ENCODE data around the gene ITPKA. TPM values are rescaled to one million over a fixed set of nuclear protein-coding genes. Genes with fewer than 3 reads are reported as not detected.

The ITPKA gene
- total RNA-seq, 1 donor from 2014 or later: 4.7 TPM

DNA sequence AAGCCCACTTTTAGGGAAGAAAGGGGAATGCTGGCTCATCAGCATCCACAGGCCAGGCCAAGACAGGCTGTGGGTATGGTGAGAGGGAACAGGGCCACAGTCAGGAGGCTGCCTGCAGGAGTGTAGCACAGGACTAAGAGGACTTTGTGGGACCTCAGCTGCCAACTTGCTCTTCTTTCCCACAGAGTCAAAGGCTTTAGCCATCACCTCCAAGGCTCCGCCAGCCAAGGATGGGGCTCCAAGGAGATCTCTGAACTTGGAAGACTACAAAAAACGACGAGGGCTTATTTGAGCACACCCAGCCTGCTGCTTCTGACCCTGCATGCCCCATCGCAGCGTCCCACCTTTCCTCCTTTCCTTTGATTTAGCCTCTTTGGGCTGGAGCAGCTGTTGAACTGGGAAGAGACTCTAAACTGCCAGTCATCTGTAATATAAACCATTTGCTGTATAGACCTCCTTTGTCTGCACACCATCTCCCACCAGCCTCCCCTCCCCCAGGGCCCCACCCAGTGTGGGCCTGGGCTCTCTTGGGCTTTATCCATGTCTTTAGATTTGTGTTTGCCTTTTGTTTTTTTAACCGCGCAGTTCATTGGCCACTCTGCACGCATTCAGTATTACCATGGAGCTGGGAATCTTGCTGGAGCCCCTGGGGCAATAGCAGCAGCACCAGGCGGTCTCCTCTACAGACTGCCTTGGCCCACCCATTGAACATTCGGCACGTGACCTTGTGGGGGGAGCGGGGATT, 13.1 kb upstream of the ITPKA start:
- peaks cover 71% of the 10 kb centered on the region for H3K36me3 Mint-ChIP-seq (ENCODE audit: low read depth)
- no peaks in the 10 kb centered on the region for H3K9me3 Mint-ChIP-seq
- intact Hi-C loops (cut with micrococcal nuclease): no loop called here
- H3K4me3 Mint-ChIP-seq (ENCODE audit: low read depth): no peak overlapping the region
- H3K27me3 Mint-ChIP-seq (ENCODE audit: low read depth): no peaks in the 10 kb centered on the region
- no peak overlapping the region for H3K27ac Mint-ChIP-seq
- no peak for DNase-seq (ENCODE audit: low spot score)
- H3K4me1 Mint-ChIP-seq (ENCODE audit: low read depth): peaks cover 23% of the 10 kb centered on the region

- DNase-seq (ENCODE audit: low spot score): no peak
- intact Hi-C loops (cut with micrococcal nuclease): no loop called here
- no peak overlapping the region for H3K4me3 Mint-ChIP-seq (ENCODE audit: low read depth)
- peaks cover 19% of the 10 kb centered on the region for H3K4me1 Mint-ChIP-seq (ENCODE audit: low read depth)
- H3K27ac Mint-ChIP-seq: no peak overlapping the region
- peaks cover 54% of the 10 kb centered on the region for H3K36me3 Mint-ChIP-seq (ENCODE audit: low read depth)
- no peaks in the 10 kb centered on the region for H3K27me3 Mint-ChIP-seq (ENCODE audit: low read depth)
- H3K9me3 Mint-ChIP-seq: no peaks in the 10 kb centered on the region
These were observed 11.4 kb upstream of the ITPKA start for GRCh38 chr15:41482110-41482877.

DNA sequence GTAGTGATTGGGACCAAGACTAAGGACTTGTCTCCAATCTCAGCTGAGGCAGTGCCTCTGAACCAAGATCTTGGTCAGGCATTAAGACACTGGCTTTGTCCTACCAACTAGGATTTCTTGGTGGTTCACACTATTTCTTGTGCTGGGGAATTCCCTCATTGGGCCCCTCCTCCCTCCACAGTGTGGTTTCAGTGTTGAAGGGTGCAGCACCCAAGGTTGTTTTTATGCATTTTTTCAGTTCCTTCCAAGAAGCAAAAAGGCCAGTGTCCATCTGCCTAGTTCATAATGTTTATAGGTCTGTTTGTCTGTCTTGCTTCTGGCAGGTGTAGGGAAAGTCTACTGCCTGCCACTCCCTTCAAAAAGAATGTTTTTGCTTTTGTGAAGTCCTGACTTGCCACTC, 10.6 kb upstream of the ITPKA start:
- H3K27ac Mint-ChIP-seq: peak overlapping the region; percentile 43
- peaks cover 21% of the 10 kb centered on the region for H3K4me1 Mint-ChIP-seq (ENCODE audit: low read depth)
- H3K36me3 Mint-ChIP-seq (ENCODE audit: low read depth): peaks cover 53% of the 10 kb centered on the region
- no peaks in the 10 kb centered on the region for H3K9me3 Mint-ChIP-seq
- no peaks in the 10 kb centered on the region for H3K27me3 Mint-ChIP-seq (ENCODE audit: low read depth)
- intact Hi-C loops (cut with micrococcal nuclease): no loop called here
- no peak overlapping the region for H3K4me3 Mint-ChIP-seq (ENCODE audit: low read depth)
- DNase-seq (ENCODE audit: low spot score): peak; percentile 34

- peaks cover 50% of the 10 kb centered on the region for H3K36me3 Mint-ChIP-seq (ENCODE audit: low read depth)
- no peaks in the 10 kb centered on the region for H3K9me3 Mint-ChIP-seq
- intact Hi-C loops (cut with micrococcal nuclease): no loop called here
- peak overlapping the region; percentile 43 for H3K27ac Mint-ChIP-seq
- no peak for DNase-seq (ENCODE audit: low spot score)
- no peak overlapping the region for H3K4me3 Mint-ChIP-seq (ENCODE audit: low read depth)
- H3K4me1 Mint-ChIP-seq (ENCODE audit: low read depth): peaks cover 25% of the 10 kb centered on the region
- H3K27me3 Mint-ChIP-seq (ENCODE audit: low read depth): no peaks in the 10 kb centered on the region
These were observed 10.2 kb upstream of the ITPKA start for GRCh38 chr15:41483519-41483918.

- H3K36me3 Mint-ChIP-seq (ENCODE audit: low read depth): peaks cover 36% of the 10 kb centered on the region
- H3K4me1 Mint-ChIP-seq (ENCODE audit: low read depth): peaks cover 33% of the 10 kb centered on the region
- intact Hi-C loops (cut with micrococcal nuclease): no loop called here
- peaks cover under 1% of the 10 kb centered on the region for H3K9me3 Mint-ChIP-seq
- no peaks in the 10 kb centered on the region for H3K27me3 Mint-ChIP-seq (ENCODE audit: low read depth)
- no peak overlapping the region for H3K27ac Mint-ChIP-seq
- no peak for DNase-seq (ENCODE audit: low spot score)
- H3K4me3 Mint-ChIP-seq (ENCODE audit: low read depth): no peak overlapping the region
These were observed 8.6 kb upstream of the ITPKA start for GRCh38 chr15:41484937-41485625.

DNA sequence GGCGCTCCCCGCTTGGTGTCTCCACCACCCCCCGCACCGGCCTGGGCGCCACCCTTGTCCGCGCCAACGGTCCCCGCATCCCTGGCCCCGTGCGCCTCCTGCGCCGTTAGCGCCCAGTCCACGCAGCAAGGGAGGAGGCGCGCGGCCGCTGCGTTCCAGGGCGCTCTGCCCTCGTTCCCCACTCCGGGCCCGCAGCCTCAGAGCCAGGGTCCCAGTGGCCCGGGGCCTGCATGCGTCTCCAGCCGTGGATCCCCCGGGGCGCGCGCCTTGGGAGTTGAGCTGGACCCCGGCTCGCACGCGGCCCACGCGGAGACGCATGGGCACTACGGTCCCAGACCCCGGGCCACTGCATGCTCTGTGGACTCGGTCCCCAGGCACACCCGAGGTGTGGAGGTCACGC, 7.4 kb upstream of the ITPKA start:
- Mint-ChIP-seq H3K27ac (no peak overlapping the region), H3K9me3 (peaks cover 4% of the 10 kb centered on the region), H3K27me3 (ENCODE audit: low read depth) (no peaks in the 10 kb centered on the region), H3K36me3 (ENCODE audit: low read depth) (peaks cover 27% of the 10 kb centered on the region), H3K4me3 (ENCODE audit: low read depth) (no peak overlapping the region), H3K4me1 (ENCODE audit: low read depth) (peaks cover 38% of the 10 kb centered on the region)
- DNase-seq (ENCODE audit: low spot score): no peak
- intact Hi-C loops (cut with micrococcal nuclease): no loop called here

DNA sequence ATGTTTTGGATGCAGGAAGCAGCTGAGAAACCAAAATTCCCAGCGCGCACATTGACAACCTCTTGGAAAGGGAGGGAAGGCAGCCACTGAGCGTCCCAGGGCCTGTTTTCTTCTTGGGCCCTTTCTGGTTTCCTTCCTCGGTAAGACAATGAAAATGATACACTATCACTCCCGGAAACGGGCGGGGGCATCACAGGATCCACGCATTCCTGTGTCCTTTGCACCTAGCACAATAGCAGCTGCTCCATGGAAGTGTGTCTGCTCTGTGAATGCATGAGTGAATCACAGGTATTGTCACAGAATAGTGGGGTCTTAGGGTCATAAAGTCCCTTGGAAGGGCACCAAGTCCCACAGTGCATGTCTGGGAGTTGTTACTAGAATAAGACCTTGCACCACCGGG, 6.3 kb upstream of the ITPKA start:
- intact Hi-C loops (cut with micrococcal nuclease): no loop called here
- Mint-ChIP-seq H3K9me3 (peaks cover 4% of the 10 kb centered on the region), H3K27ac (peak overlapping the region; percentile 55), H3K27me3 (ENCODE audit: low read depth) (no peaks in the 10 kb centered on the region), H3K36me3 (ENCODE audit: low read depth) (peaks cover 16% of the 10 kb centered on the region), H3K4me3 (ENCODE audit: low read depth) (no peak overlapping the region), H3K4me1 (ENCODE audit: low read depth) (peaks cover 47% of the 10 kb centered on the region)
- no peak for DNase-seq (ENCODE audit: low spot score)

- H3K36me3 Mint-ChIP-seq (ENCODE audit: low read depth): peaks cover 12% of the 10 kb centered on the region
- intact Hi-C loops (cut with micrococcal nuclease): no loop called here
- DNase-seq (ENCODE audit: low spot score): no peak
- H3K4me3 Mint-ChIP-seq (ENCODE audit: low read depth): no peak overlapping the region
- H3K27me3 Mint-ChIP-seq (ENCODE audit: low read depth): no peaks in the 10 kb centered on the region
- H3K9me3 Mint-ChIP-seq: peaks cover 4% of the 10 kb centered on the region
- peak overlapping the region; percentile 55 for H3K27ac Mint-ChIP-seq
- H3K4me1 Mint-ChIP-seq (ENCODE audit: low read depth): peaks cover 49% of the 10 kb centered on the region
These were observed 5.9 kb upstream of the ITPKA start for GRCh38 chr15:41487802-41488201.

DNA sequence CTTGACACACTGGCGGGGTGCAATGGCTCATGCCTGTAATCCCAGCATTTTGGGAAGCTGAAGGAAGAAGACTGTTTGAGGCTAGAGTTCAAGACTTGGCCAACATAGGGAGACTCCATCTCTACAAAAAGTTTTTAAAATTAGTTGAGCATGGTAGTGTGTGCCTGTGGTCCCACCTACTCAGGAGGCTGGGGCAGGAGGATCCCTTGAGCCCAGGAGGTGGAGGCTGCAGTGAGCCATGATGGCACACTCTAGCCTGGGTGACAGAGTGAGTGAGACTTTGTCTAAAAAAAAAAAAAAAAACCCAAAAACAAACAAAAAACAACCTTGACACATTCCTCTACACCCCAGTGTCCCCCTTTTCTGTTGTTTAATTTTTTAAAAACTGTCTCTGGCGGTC, 4.0 kb upstream of the ITPKA start:
- H3K36me3 Mint-ChIP-seq (ENCODE audit: low read depth): peaks cover 7% of the 10 kb centered on the region
- no peak overlapping the region for H3K27ac Mint-ChIP-seq
- DNase-seq (ENCODE audit: low spot score): no peak
- intact Hi-C loops (cut with micrococcal nuclease): loop anchor here (1.0 to 5.0 kb wide), 4 partner anchors 60 to 783 kb away; partner anchors contain the start of genes GANC, TMEM87A and VPS39
- no peaks in the 10 kb centered on the region for H3K27me3 Mint-ChIP-seq (ENCODE audit: low read depth)
- H3K4me1 Mint-ChIP-seq (ENCODE audit: low read depth): peaks cover 40% of the 10 kb centered on the region
- H3K4me3 Mint-ChIP-seq (ENCODE audit: low read depth): no peak overlapping the region
- peaks cover 4% of the 10 kb centered on the region for H3K9me3 Mint-ChIP-seq

- peak overlapping the region; percentile 48 for H3K27ac Mint-ChIP-seq
These were observed 3.3 kb upstream of the ITPKA start for GRCh38 chr15:41490355-41490754.

DNA sequence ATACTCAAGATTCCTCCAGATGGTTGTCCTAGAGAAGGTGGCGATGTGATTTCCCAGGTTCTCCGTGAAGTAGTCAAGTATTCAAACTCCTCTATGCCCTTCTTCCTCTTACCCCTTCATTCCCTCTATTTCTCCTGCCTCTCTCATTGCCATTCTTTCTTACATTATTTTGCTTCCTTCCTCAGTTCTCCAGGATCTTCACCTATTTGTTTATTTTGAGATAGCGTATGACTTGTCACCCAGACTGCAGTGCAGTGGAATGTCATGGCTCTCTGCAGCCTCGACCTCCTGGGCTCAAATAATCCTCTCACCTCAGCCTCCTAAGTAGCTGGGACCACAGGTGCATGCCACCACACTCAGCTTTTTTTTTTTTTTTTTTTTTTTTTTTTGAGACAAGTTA, 1.8 kb upstream of the ITPKA start:
- H3K4me3 Mint-ChIP-seq (ENCODE audit: low read depth): no peak overlapping the region
- H3K27ac Mint-ChIP-seq: no peak overlapping the region
- H3K4me1 Mint-ChIP-seq (ENCODE audit: low read depth): peaks cover 40% of the 10 kb centered on the region
- DNase-seq (ENCODE audit: low spot score): no peak
- peaks cover 7% of the 10 kb centered on the region for H3K36me3 Mint-ChIP-seq (ENCODE audit: low read depth)
- peaks cover 4% of the 10 kb centered on the region for H3K9me3 Mint-ChIP-seq
- intact Hi-C loops (cut with micrococcal nuclease): loop anchor here (2.0 to 5.0 kb wide), 4 partner anchors 445 to 780 kb away; partner anchors contain the start of genes EHD4, GANC, TMEM87A and VPS39
- H3K27me3 Mint-ChIP-seq (ENCODE audit: low read depth): peaks cover 12% of the 10 kb centered on the region

More at GRCh38 chr15:41490355-41490754, 3.3 kb upstream of the ITPKA start:
- Mint-ChIP-seq H3K9me3 (peaks cover 4% of the 10 kb centered on the region), H3K4me3 (ENCODE audit: low read depth) (no peak overlapping the region), H3K4me1 (ENCODE audit: low read depth) (peaks cover 40% of the 10 kb centered on the region), H3K27me3 (ENCODE audit: low read depth) (peaks cover 4% of the 10 kb centered on the region), H3K36me3 (ENCODE audit: low read depth) (peaks cover 7% of the 10 kb centered on the region)
- intact Hi-C loops (cut with micrococcal nuclease): loop anchor here (1.0 to 5.0 kb wide), 4 partner anchors 61 to 782 kb away; partner anchors contain the start of genes GANC, TMEM87A and VPS39
- DNase-seq (ENCODE audit: low spot score): peak; percentile 39

- Mint-ChIP-seq H3K27ac (peak overlapping the region; percentile 63), H3K4me3 (ENCODE audit: low read depth) (peak overlapping the region; percentile 80), H3K36me3 (ENCODE audit: low read depth) (peaks cover 6% of the 10 kb centered on the region), H3K4me1 (ENCODE audit: low read depth) (peaks cover 38% of the 10 kb centered on the region), H3K9me3 (peaks cover 4% of the 10 kb centered on the region), H3K27me3 (ENCODE audit: low read depth) (peaks cover 18% of the 10 kb centered on the region)
- no peak for DNase-seq (ENCODE audit: low spot score)
- intact Hi-C loops (cut with micrococcal nuclease): loop anchor here (1.0 to 5.0 kb wide), 5 partner anchors 66 to 780 kb away; partner anchors contain the start of genes EHD4, GANC, TMEM87A and VPS39
These were observed 973 bp upstream of the ITPKA start for GRCh38 chr15:41492597-41493204.

Data from activated T-helper 2 cell treated with anti-CD3 and anti-CD28 coated beads, Interferon-gamma antibody, Interleukin-2, Interleukin-4, amounts not matched to agents 10 μg/mL and 5 μg/mL and 100 μg/mL, durations not matched to agents 14 hours and 24 hours and 36 hours (primary cell).